DOHH2 (cell line): Measurements from ENCODE around the gene PCDHA3.

Source experiments
- CTCF ChIP-seq: fragments of 200-600 bp; sonication (generic); IDR thresholded peaks from one replicate; pipeline ENCODE4 v1.5.1; 2014; ENCODE audit warnings: antibody characterized with exemption, mild to moderate bottlenecking, low read depth, low read length; ENCODE audit not compliant: poor library complexity, severe bottlenecking
- EZH2phosphoT487 ChIP-seq: fragments of 200-600 bp; sonication (generic); IDR thresholded peaks from 2 replicates; pipeline ENCODE4 v1.6.1; 2017; ENCODE audit warnings: borderline replicate concordance, mild to moderate bottlenecking, antibody characterized with exemption, low read length, moderate library complexity, mixed read lengths

GRCh38 chr5:140842798-140843733, 42.2 kb downstream of the PCDHA3 start:
- TF ChIP-seq CTCF (no peak), EZH2phosphoT487 (no peak)
